ENCODE results near the gene HMCN1.

The HMCN1 gene

DNA sequence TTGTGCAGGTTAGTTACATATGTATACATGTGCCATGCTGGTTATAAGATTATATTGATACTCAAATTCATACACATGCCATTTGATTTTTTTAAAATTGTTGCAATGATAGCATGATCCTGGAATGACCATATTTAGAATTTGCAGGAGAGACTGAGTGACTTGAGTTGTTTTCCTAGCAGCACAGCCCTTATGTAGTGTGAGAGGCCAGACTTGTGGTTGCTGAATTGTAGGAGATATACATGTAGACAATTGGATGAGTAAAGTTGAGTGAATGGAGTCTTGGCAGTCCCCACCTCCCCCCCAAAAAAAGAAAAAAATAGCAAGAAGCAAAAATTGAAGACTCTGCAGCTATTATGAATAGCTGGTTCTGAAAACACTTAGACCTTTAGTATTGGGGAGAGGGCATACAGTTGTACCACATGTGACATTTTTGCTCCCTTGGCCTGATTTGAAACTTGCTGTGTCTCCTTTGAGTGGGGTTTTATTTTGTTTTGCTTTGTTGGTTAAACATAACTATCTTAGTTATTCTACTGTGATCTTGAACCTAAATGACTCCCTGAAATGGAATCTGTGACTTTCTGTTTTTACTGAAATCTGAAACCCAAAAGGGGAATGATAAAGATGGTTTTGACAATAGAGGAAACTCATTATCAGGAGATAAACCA is 280.3 kb downstream of the HMCN1 start:
- DNase-seq (ENCODE audit: low read depth in 2 of 3, low spot score in 2 of 3) = no peak

DNA sequence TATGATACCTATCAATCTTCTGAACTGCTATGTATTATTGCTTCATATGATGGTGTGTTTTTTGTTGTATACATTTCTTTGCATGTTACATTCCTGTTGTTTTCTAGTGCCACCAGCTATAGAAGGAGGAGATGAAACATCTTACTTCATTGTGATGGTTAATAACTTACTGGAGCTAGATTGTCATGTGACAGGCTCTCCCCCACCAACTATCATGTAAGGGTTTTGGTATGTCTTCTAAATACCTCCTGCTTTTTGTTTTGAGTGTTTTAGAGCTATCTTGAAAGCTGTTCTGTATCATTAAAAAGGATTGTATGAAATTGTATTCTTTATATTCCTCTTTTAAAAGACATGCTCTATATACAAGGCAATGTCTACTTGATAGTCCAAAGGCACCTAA is 282.7 kb downstream of the HMCN1 start:
- DNase-seq (ENCODE audit: low read depth in 2 of 3, low spot score in 2 of 3) = no peak

DNA sequence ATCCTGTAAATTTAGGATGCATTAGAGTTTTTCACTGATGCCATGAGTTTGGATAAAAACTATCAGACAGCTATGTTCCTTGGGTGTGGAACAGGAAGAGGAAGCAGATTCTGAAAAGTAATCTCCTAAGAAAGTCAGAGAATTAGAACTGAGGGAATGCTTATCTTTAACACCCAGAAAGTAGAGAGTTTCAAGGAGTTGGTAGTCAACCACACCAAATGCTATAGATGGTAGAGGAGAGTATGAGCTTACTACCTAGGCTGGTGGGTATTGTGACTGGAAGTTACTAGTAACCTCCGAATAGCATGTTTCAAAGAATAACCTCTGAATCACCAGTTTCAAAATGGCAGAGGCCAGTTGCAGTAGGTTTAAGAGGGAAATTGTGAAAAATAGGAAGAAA is 288.0 kb downstream of the HMCN1 start:
- DNase-seq (ENCODE audit: low read depth in 2 of 3, low spot score in 2 of 3) = no peak

- DNase-seq (ENCODE audit: low read depth in 2 of 3, low spot score in 2 of 3) = no peak
Observed at GRCh38 chr1:186026946-186027345, 292.8 kb downstream of the HMCN1 start.

GRCh38 chr1:186027621-186028020 is 293.4 kb downstream of the HMCN1 start:
- DNase-seq (ENCODE audit: low read depth in 2 of 3, low spot score in 2 of 3) = no peak

DNA sequence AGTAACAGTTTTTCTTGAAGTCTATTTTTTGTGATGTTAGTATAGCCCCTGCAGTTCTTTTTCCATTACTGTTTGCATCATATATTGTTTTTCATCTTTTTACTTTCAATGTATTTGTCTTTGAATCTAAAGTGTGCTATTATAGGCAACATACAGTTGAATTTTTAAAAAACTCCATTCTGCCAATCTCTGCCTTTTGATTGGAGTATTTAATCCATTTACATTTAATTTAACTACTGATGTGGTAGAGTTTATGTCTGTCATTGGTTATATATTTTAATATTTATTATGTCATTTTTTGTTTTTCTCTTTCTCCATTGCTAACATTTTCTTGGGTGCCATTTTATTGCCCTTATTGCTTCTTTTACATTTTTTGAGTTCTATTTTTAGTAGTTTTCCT is 296.3 kb downstream of the HMCN1 start:
- no peak for DNase-seq (ENCODE audit: low read depth in 2 of 3, low spot score in 2 of 3)

- DNase-seq (ENCODE audit: low read depth in 2 of 3, low spot score in 2 of 3) = no peak
Observed at GRCh38 chr1:186033847-186034271, 299.7 kb downstream of the HMCN1 start.

DNA sequence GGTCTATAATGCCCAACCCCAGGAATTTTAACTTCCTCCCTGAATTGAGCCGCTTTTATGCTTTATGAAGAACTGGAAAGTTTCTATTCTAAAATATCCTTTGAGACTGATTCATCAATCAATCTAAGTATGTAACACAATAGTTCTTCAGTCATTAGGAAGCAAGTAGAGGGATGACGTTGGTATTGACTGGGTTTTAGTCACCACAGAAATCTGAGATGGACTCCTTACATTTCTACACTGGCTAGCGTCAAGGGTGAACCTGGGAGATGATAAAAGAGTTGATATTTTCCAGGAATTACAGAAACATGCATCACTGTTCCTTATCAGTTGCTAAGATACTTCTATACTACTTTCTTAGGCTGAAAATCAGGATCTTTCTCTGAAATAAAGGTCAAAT is 308.0 kb downstream of the HMCN1 start:
- no peak for DNase-seq (ENCODE audit: low read depth in 2 of 3, low spot score in 2 of 3)

DNA sequence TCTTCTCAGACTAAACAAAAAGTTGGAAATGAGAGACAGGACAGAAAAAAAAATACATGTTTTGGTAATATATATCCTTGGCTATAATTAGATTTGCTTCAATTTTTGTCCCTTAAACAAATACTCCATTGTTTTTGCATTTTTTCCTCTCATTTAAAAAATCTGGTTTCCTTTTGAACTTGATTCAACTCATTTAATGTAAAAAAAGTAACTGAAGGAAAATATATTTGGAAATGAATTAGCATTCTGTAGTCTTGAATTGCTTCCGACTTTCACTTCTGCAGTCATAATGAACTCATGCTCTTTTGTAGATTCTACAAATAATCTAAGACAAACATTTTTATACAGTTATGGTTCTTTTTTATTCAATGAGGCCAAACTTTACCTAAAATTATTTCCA is 309.1 kb downstream of the HMCN1 start:
- DNase-seq (ENCODE audit: low read depth in 2 of 3, low spot score in 2 of 3) = no peak

GRCh38 chr1:186044079-186044685 is 310.0 kb downstream of the HMCN1 start:
- DNase-seq (ENCODE audit: low read depth in 2 of 3, low spot score in 2 of 3) = no peak

DNA sequence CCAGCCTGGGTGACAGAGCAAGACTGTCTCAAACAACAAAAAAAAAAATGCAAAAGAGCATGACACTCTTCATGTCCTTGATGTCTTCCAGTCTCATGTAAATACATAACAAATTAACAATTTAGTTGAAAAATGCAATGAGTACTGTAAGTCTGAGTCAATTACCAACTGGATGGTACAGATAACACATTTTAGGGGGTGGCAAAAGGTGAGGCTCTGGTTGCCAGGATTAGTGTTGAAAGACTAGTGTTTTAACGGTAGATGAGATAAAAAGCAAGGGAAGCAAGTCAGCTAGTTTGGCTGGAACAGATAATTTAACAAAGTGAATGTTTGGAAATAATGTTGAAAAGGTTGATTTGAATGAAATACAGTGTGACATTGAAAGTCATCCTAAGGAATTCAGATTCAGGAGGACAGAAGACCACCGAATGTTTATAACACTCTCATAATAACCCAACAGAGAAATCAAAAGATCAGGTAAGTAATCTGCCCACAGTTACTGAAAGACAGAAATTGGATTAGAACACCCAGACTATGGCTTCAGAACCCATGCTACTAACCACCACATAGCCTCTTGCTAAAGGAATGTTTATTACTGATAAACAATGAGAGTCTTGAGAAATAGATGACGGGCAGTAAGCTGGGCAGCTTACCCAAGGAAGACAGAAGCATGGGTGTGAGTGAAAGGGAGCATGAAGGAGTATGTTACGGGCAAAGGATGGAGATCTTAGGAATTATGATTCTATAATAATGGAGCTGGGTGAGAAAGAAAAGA is 312.4 kb downstream of the HMCN1 start:
- DNase-seq (ENCODE audit: low read depth in 2 of 3, low spot score in 2 of 3) = no peak

DNA sequence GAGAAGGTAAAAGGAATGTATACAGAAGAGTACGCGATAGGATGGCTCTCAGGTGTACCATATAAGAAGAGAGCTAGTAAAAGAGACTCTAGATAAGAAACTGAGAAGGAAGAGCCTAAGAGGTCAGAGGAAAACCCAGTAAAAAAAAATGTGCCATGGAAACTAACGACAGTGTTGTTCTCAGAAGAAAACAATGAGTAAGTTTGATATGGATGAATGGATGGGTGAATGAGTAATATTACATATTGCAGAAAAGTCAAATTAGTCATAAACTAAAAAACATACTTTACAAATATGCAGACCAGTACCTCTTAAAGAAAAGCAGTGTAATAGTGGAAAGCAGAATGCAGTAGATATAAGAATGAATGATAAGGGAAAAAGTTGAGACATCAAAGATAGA is 316.2 kb downstream of the HMCN1 start:
- no peak for DNase-seq (ENCODE audit: low read depth in 2 of 3, low spot score in 2 of 3)

DNA sequence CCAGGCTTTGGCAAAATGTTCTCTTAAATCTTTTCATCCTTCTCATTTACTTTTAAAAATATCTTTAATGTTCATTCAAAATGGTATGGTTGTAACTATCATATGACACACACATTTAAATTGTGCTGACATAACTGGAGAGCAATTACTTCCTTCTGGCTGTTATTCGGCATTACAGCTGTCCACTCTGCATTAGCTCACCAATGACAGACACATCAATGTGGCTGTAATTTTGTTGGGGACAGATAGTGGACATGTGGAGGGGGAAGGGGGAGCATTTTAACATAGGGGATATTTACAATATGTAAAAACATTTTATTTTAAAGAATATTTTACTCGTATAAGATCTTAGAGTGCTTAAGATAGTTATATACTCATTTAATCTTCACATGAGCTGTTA is 319.8 kb downstream of the HMCN1 start:
- no peak for DNase-seq (ENCODE audit: low read depth in 2 of 3, low spot score in 2 of 3)

GRCh38 chr1:186054932-186055331 is 320.7 kb downstream of the HMCN1 start:
- no peak for DNase-seq (ENCODE audit: low read depth in 2 of 3, low spot score in 2 of 3)

DNA sequence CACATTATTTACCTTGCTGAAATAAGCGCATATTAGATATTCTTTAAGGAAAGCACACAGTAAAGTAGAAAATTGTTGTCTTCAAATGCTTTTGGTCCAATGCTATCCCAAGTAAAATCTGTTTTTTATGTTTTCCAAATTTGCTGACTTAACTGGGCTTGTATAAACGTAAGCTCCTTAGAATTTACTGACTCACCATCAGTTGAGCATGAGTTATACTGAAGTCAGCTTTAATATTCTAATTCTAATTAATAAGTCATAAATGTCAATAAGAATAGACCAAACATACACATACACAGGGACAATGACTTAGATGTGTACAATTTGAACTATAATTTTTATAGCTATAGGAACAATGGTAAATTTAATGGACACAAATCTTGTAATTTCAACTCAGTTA is 321.7 kb downstream of the HMCN1 start:
- no peak for DNase-seq (ENCODE audit: low read depth in 2 of 3, low spot score in 2 of 3)

GRCh38 chr1:186057086-186057485 is 322.9 kb downstream of the HMCN1 start:
- DNase-seq (ENCODE audit: low read depth in 2 of 3, low spot score in 2 of 3) = no peak

DNA sequence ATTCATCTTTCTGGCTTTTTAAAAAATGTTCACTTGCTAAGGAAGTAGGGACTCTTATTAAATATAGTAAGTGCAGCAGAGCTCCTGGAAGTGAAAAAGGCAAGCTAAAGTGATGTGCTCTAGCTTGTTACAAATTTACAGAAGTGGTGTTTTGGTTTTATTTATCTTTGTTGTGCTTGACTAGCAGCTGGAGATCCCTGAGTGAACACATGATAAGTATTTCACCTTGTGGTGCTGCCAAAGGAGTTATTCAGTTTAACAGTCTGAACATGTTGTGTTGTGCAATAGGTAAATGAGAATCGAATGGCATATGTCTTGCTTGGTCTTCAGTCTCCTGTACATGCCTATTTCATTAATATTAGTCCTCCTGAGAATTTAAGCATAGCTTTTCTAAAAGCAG is 325.1 kb downstream of the HMCN1 start:
- no peak for DNase-seq (ENCODE audit: low read depth in 2 of 3, low spot score in 2 of 3)

DNA sequence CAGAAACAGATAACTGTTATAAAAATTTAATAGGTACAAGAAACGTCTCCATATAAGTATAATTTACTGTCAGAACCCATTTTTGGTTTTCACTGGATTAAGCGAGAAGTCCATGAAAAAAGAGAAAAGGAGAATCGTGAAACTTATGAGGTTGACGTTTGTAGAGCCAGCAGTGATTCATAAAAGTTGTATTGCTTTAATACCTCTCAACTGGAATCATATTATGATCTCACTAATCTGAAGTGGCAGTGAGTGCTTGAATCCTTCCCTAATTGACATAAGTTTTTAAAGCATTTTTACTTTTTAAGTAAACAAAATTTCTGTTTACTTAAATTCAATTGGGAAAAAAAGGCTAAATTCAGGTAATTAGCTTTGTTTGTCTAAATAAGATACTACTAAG is 325.6 kb downstream of the HMCN1 start:
- no peak for DNase-seq (ENCODE audit: low read depth in 2 of 3, low spot score in 2 of 3)

- DNase-seq (ENCODE audit: low read depth in 2 of 3, low spot score in 2 of 3) = no peak
Observed at GRCh38 chr1:186060226-186060625, 326.0 kb downstream of the HMCN1 start.

- DNase-seq (ENCODE audit: low read depth in 2 of 3, low spot score in 2 of 3) = no peak
Observed at GRCh38 chr1:186063091-186063657, 329.0 kb downstream of the HMCN1 start.

- no peak for DNase-seq (ENCODE audit: low read depth in 2 of 3, low spot score in 2 of 3)
Observed at GRCh38 chr1:186066411-186066810, 332.2 kb downstream of the HMCN1 start.

GRCh38 chr1:186073697-186074096 is 339.5 kb downstream of the HMCN1 start:
- DNase-seq (ENCODE audit: low read depth in 2 of 3, low spot score in 2 of 3) = no peak
